ENCODE results near the gene ARHGAP28.
A peak's percentile ranks its signal among the peaks of the same experiment; 100 is the strongest.

ARHGAP28 gene

GRCh38 chr18:6920099-6920955 is 190.8 kb downstream of the ARHGAP28 start:
- H2BK15ac ChIP-seq (ENCODE audit: low read depth, poor library complexity, severe bottlenecking) = no peak overlapping the region
- no peak overlapping the region for H3K18ac ChIP-seq (ENCODE audit: low read depth in 1 of 2, low read length in 2 of 2)
- H3K14ac ChIP-seq (ENCODE audit: low read length in 2 of 2) = no peak overlapping the region
- peak overlapping the region; percentile 46 for H3K9ac ChIP-seq (ENCODE audit: low read length)
- DNase-seq = peak; percentile 53
- no peak overlapping the region for H4K8ac ChIP-seq (ENCODE audit: low read length)
- no peak overlapping the region for H3K23ac ChIP-seq (ENCODE audit: low read length in 2 of 2)
- no peak overlapping the region for H2AK5ac ChIP-seq (ENCODE audit: low read length, severe bottlenecking)
- H3K4me3 ChIP-seq (ENCODE audit: insufficient read depth in 1 of 2, low read depth in 1 of 2, low read length in 2 of 2) = peak overlapping the region in 1 of 2 experiments; percentile 26
- peaks cover 2% of the 10 kb centered on the region for H3K4me1 ChIP-seq (ENCODE audit: control insufficient read depth, insufficient read depth, low read depth, low read length)
- H3K27me3 ChIP-seq (ENCODE audit: control insufficient read depth in 1 of 2, insufficient read depth in 1 of 2, low read length in 2 of 2) = peaks cover 0 to 8% of the 10 kb centered on the region in 2 experiments
- no peaks in the 10 kb centered on the region for H3K9me3 ChIP-seq (ENCODE audit: control insufficient read depth, low read length)
- no peak overlapping the region for H2AFZ ChIP-seq (ENCODE audit: low read depth, low read length)
- no peak overlapping the region for H2BK5ac ChIP-seq (ENCODE audit: low read depth, low read length, poor library complexity, severe bottlenecking)
- no peak overlapping the region for H4K91ac ChIP-seq (ENCODE audit: low read length)
- 83% methylated on average over 34 of the region's 37 CpGs for WGBS
- H2BK120ac ChIP-seq (ENCODE audit: low read depth, low read length) = no peak overlapping the region
- no peak overlapping the region for H3K4me2 ChIP-seq (ENCODE audit: low read length, poor library complexity, severe bottlenecking)
- peaks cover 0 to 4% of the 10 kb centered on the region in 2 experiments for H3K36me3 ChIP-seq (ENCODE audit: control insufficient read depth in 1 of 2, insufficient read depth in 2 of 2, low read depth in 1 of 2, low read length in 2 of 2)
- no peak overlapping the region for H3K27ac ChIP-seq (ENCODE audit: low read length, poor library complexity, severe bottlenecking)
- no peak overlapping the region for H3K4ac ChIP-seq (ENCODE audit: low read depth in 1 of 2, low read length in 2 of 2)
- H2BK12ac ChIP-seq (ENCODE audit: low read length in 2 of 2) = no peak overlapping the region
- no peaks in the 10 kb centered on the region for H3K79me1 ChIP-seq (replicated peaks; ENCODE audit: low read length, poor library complexity, severe bottlenecking)

DNA sequence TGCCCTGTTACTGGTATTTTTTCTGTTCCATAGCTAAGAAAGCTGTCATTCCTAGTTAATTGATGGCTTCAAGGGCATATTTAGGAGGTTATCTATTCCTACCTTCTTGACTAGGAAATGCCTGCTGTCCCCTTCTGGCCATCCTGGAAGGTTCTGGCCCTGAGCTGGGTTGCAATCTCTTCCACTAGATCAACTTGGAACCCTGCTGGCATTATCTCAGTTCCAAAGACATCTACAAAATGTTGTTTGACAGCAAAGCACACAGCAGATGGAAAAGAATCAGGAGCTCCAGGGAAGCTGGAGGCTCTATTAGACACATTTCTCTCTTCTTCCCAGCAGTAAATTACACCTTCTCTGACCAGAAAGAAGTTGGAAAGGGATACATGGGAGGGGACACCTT is 192.1 kb downstream of the ARHGAP28 start:
- H2BK12ac ChIP-seq (ENCODE audit: low read length in 2 of 2) = no peak overlapping the region
- peaks cover 2% of the 10 kb centered on the region for H3K4me1 ChIP-seq (ENCODE audit: control insufficient read depth, insufficient read depth, low read depth, low read length)
- H3K23ac ChIP-seq (ENCODE audit: low read length in 2 of 2) = no peak overlapping the region

GRCh38 chr18:6923220-6923619 is 193.7 kb downstream of the ARHGAP28 start:
- H4K91ac ChIP-seq (ENCODE audit: low read length) = no peak overlapping the region
- no peak overlapping the region for H3K27ac ChIP-seq (ENCODE audit: low read length, poor library complexity, severe bottlenecking)
- no peaks in the 10 kb centered on the region for H3K36me3 ChIP-seq (ENCODE audit: control insufficient read depth in 1 of 2, insufficient read depth in 2 of 2, low read depth in 1 of 2, low read length in 2 of 2)
- no peak overlapping the region for H2BK15ac ChIP-seq (ENCODE audit: low read depth, poor library complexity, severe bottlenecking)
- no peaks in the 10 kb centered on the region for H3K4me1 ChIP-seq (ENCODE audit: control insufficient read depth, insufficient read depth, low read depth, low read length)
- no peak overlapping the region for H2AFZ ChIP-seq (ENCODE audit: low read depth, low read length)
- no peak for DNase-seq
- no peaks in the 10 kb centered on the region for H3K79me1 ChIP-seq (replicated peaks; ENCODE audit: low read length, poor library complexity, severe bottlenecking)
- WGBS = 82% methylated on average over 1 of the region's 1 CpG
- H3K14ac ChIP-seq (ENCODE audit: low read length in 2 of 2) = no peak overlapping the region
- no peak overlapping the region for H3K9ac ChIP-seq (ENCODE audit: low read length)
- no peak overlapping the region for H2AK5ac ChIP-seq (ENCODE audit: low read length, severe bottlenecking)
- H2BK5ac ChIP-seq (ENCODE audit: low read depth, low read length, poor library complexity, severe bottlenecking) = no peak overlapping the region
- no peak overlapping the region for H3K4ac ChIP-seq (ENCODE audit: low read depth in 1 of 2, low read length in 2 of 2)
- no peaks in the 10 kb centered on the region for H3K9me3 ChIP-seq (ENCODE audit: control insufficient read depth, low read length)
- no peak overlapping the region for H3K4me2 ChIP-seq (ENCODE audit: low read length, poor library complexity, severe bottlenecking)
- no peak overlapping the region for H2BK12ac ChIP-seq (ENCODE audit: low read length in 2 of 2)
- no peak overlapping the region for H4K8ac ChIP-seq (ENCODE audit: low read length)
- peaks cover 0 to 8% of the 10 kb centered on the region in 2 experiments for H3K27me3 ChIP-seq (ENCODE audit: control insufficient read depth in 1 of 2, insufficient read depth in 1 of 2, low read length in 2 of 2)
- H2BK120ac ChIP-seq (ENCODE audit: low read depth, low read length) = no peak overlapping the region
- H3K4me3 ChIP-seq (ENCODE audit: insufficient read depth in 1 of 2, low read depth in 1 of 2, low read length in 2 of 2) = no peak overlapping the region
- no peak overlapping the region for H3K18ac ChIP-seq (ENCODE audit: low read depth in 1 of 2, low read length in 2 of 2)
- no peak overlapping the region for H3K23ac ChIP-seq (ENCODE audit: low read length in 2 of 2)

More for the DNA sequence above, 192.1 kb downstream of the ARHGAP28 start:
- no peak overlapping the region for H2AFZ ChIP-seq (ENCODE audit: low read depth, low read length)
- no peak overlapping the region for H4K91ac ChIP-seq (ENCODE audit: low read length)
- no peak overlapping the region for H3K14ac ChIP-seq (ENCODE audit: low read length in 2 of 2)
- H2BK15ac ChIP-seq (ENCODE audit: low read depth, poor library complexity, severe bottlenecking) = no peak overlapping the region
- H2BK5ac ChIP-seq (ENCODE audit: low read depth, low read length, poor library complexity, severe bottlenecking) = no peak overlapping the region
- H3K9ac ChIP-seq (ENCODE audit: low read length) = no peak overlapping the region
- no peak for DNase-seq
- peaks cover 0 to 8% of the 10 kb centered on the region in 2 experiments for H3K27me3 ChIP-seq (ENCODE audit: control insufficient read depth in 1 of 2, insufficient read depth in 1 of 2, low read length in 2 of 2)
- H2AK5ac ChIP-seq (ENCODE audit: low read length, severe bottlenecking) = no peak overlapping the region
- H3K9me3 ChIP-seq (ENCODE audit: control insufficient read depth, low read length) = no peaks in the 10 kb centered on the region
- H3K4me3 ChIP-seq (ENCODE audit: insufficient read depth in 1 of 2, low read depth in 1 of 2, low read length in 2 of 2) = no peak overlapping the region
- no peaks in the 10 kb centered on the region for H3K79me1 ChIP-seq (replicated peaks; ENCODE audit: low read length, poor library complexity, severe bottlenecking)
- H2BK120ac ChIP-seq (ENCODE audit: low read depth, low read length) = no peak overlapping the region
- H3K4ac ChIP-seq (ENCODE audit: low read depth in 1 of 2, low read length in 2 of 2) = no peak overlapping the region
- no peaks in the 10 kb centered on the region for H3K36me3 ChIP-seq (ENCODE audit: control insufficient read depth in 1 of 2, insufficient read depth in 2 of 2, low read depth in 1 of 2, low read length in 2 of 2)
- no peak overlapping the region for H3K27ac ChIP-seq (ENCODE audit: low read length, poor library complexity, severe bottlenecking)
- no peak overlapping the region for H4K8ac ChIP-seq (ENCODE audit: low read length)
- H3K4me2 ChIP-seq (ENCODE audit: low read length, poor library complexity, severe bottlenecking) = no peak overlapping the region
- H3K18ac ChIP-seq (ENCODE audit: low read depth in 1 of 2, low read length in 2 of 2) = no peak overlapping the region

GRCh38 chr18:6927153-6927552 is 197.6 kb downstream of the ARHGAP28 start:
- Histone ChIP-seq H2AFZ (ENCODE audit: low read depth, low read length) (no peak overlapping the region), H3K18ac (ENCODE audit: low read depth in 1 of 2, low read length in 2 of 2) (no peak overlapping the region), H3K23ac (ENCODE audit: low read length in 2 of 2) (no peak overlapping the region), H2BK12ac (ENCODE audit: low read length in 2 of 2) (no peak overlapping the region), H3K14ac (ENCODE audit: low read length in 2 of 2) (no peak overlapping the region), H3K27ac (ENCODE audit: low read length, poor library complexity, severe bottlenecking) (no peak overlapping the region), H3K79me1 (replicated peaks; ENCODE audit: low read length, poor library complexity, severe bottlenecking) (no peaks in the 10 kb centered on the region), H3K9ac (ENCODE audit: low read length) (no peak overlapping the region), H3K4me2 (ENCODE audit: low read length, poor library complexity, severe bottlenecking) (no peak overlapping the region), H2AK5ac (ENCODE audit: low read length, severe bottlenecking) (no peak overlapping the region), H2BK5ac (ENCODE audit: low read depth, low read length, poor library complexity, severe bottlenecking) (no peak overlapping the region), H3K9me3 (ENCODE audit: control insufficient read depth, low read length) (no peaks in the 10 kb centered on the region), H2BK120ac (ENCODE audit: low read depth, low read length) (no peak overlapping the region), H3K4ac (ENCODE audit: low read depth in 1 of 2, low read length in 2 of 2) (no peak overlapping the region), H3K36me3 (ENCODE audit: control insufficient read depth in 1 of 2, insufficient read depth in 2 of 2, low read depth in 1 of 2, low read length in 2 of 2) (no peaks in the 10 kb centered on the region), H4K91ac (ENCODE audit: low read length) (no peak overlapping the region), H3K4me1 (ENCODE audit: control insufficient read depth, insufficient read depth, low read depth, low read length) (peaks cover 4% of the 10 kb centered on the region), H4K8ac (ENCODE audit: low read length) (no peak overlapping the region), H2BK15ac (ENCODE audit: low read depth, poor library complexity, severe bottlenecking) (no peak overlapping the region), H3K27me3 (ENCODE audit: control insufficient read depth in 1 of 2, insufficient read depth in 1 of 2, low read length in 2 of 2) (no peaks in the 10 kb centered on the region), H3K4me3 (ENCODE audit: insufficient read depth in 1 of 2, low read depth in 1 of 2, low read length in 2 of 2) (no peak overlapping the region)
- WGBS = 68% methylated on average over 1 of the region's 2 CpGs
- no peak for DNase-seq
